Placental pericyte (primary cell): ENCODE data around the gene GTF2B. TPM values are rescaled to one million over a fixed set of nuclear protein-coding genes. Genes with fewer than 3 reads are reported as not detected.

Source experiments
- small RNA-seq: library from RNA; depleted of rRNA; stranded (forward); fragments of <200 nt; gene quantifications from one replicate; pipeline ENCODE3, GENCODE V24; 2012; ENCODE audit warnings: low replicate concordance
- total RNA-seq: library from RNA; depleted of rRNA; stranded (reverse); fragments of >200 nt; gene quantifications from 2 replicates; pipeline ENCODE4 v1.2.3, GENCODE V29; 2012

Gene GTF2B, protein sequence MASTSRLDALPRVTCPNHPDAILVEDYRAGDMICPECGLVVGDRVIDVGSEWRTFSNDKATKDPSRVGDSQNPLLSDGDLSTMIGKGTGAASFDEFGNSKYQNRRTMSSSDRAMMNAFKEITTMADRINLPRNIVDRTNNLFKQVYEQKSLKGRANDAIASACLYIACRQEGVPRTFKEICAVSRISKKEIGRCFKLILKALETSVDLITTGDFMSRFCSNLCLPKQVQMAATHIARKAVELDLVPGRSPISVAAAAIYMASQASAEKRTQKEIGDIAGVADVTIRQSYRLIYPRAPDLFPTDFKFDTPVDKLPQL
- total RNA-seq, result 36.3 and 41.1 TPM in 2 replicates

DNA sequence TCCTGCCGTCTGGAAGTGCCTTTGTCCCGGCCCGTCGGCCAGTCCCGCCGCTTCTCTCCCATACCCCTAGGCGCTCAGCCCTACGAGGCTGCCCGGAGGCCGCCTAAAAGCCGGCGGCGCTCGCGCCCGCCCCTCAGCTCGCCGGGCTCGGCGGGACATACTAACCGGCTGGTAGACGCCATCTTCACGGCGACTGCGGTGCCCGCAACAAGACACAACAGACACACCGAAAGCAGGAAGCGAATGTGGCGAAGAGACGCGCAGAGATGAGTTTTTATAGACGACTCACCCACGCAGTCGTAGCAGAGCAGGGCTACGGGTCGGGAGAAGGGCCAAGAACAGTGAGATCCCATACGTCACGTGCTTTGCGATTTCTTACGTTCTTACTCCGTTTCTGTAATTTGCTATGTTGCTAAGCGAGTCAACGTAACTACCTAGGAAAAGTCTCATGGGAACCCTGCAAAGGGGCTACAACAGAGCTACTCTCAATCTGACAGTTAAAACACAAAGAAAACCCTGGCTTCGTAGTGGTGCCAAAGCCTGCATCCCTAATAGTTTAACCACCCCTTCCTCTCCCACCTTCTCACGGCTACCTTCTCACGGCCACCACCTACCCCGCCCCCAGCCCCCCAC lies at the start of gene GTF2B:
TSS of gene GTF2B (minus strand) at position 250 of the 633 bp plus-strand sequence. CDS start at position 182, 68 bp downstream.

Small RNAs within 50 kb of the gene (small RNA-seq; reads per million reads assigned to genes)
- not detected for gene RNU6-125P

Other genes starting within 250 kb of the GTF2B start
- 30.0 and 40.9 TPM in 2 replicates for gene PKN2, start 207.3 kb downstream of the GTF2B start, total RNA-seq
- 29.6 and 38.3 TPM in 2 replicates for gene KYAT3, start 101.1 kb upstream of the GTF2B start, total RNA-seq
- gene RBMXL1, start 101.1 kb upstream of the GTF2B start, total RNA-seq, result 9.2 and 10.5 TPM in 2 replicates
- 38.3 and 57.4 TPM in 2 replicates for gene GBP3, start 131.3 kb upstream of the GTF2B start, total RNA-seq
- 27.8 and 66.4 TPM in 2 replicates for gene GBP1, start 173.6 kb upstream of the GTF2B start, total RNA-seq
- 8.7 and 39.8 TPM in 2 replicates for gene GBP2, start 234.5 kb upstream of the GTF2B start, total RNA-seq